Left ventricle myocardium inferior (tissue), 1 donor: ENCODE measurements around the gene CCT2. TPM values are rescaled to one million over a fixed set of nuclear protein-coding genes. Genes with fewer than 3 reads are reported as not detected.
"Not testable (repeated sequence)": the region's sequence is repeated elsewhere in the genome, so short reads cannot be mapped to it uniquely, and the experiment has no call there.

Experiments
- DNase-seq: peaks from one replicate; pipeline ENCODE4 v3.0.0-alpha.2; 2020
- H3K27ac ChIP-seq: fragments of 200-600 bp; replicated peaks from 2 replicates; pipeline ENCODE4 v1.8.0; 2021
- H3K27me3 ChIP-seq: fragments of 200-600 bp; 2 replicates; pipeline ENCODE4 v1.8.0; 2021; ENCODE audit warnings: low read depth
- H3K36me3 ChIP-seq: fragments of 200-600 bp; 2 replicates; pipeline ENCODE4 v1.8.0; 2021
- H3K4me1 ChIP-seq: fragments of 200-600 bp; 2 replicates; pipeline ENCODE4 v1.8.0; 2021
- H3K4me3 ChIP-seq: fragments of 200-600 bp; 2 replicates; pipeline ENCODE4 v1.8.0; 2021; ENCODE audit warnings: mild to moderate bottlenecking, moderate library complexity
- H3K9me3 ChIP-seq: fragments of 200-600 bp; replicated peaks from 2 replicates; pipeline ENCODE4 v1.8.0; 2021
- intact Hi-C: fragments of 100-400 bp; cut with micrococcal nuclease; formaldehyde crosslinking; loops from one replicate; pipeline ENCODE4 v1.11.0; 2022
- total RNA-seq: library from RNA; stranded (reverse); fragmentation: NEBNext Ultra II Directional; extraction: Animal tissue kit (Norgen Biotek cat#: 25700); gene quantifications from one replicate; pipeline ENCODE4 v1.2.1, GENCODE V29; 2021
- TF ChIP-seq, protein P1 (sequence below): fragments of 200-600 bp; IDR thresholded peaks from 2 replicates; pipeline ENCODE4 v1.8.0; 2021; ENCODE audit warnings: antibody characterized with exemption, mild to moderate bottlenecking, borderline replicate concordance
- donor health status: DM: no; HTN: yes; CAD: no; lungs with severe emphysema.

CCT2 gene
- total RNA-seq, 1 donor from 2014 or later: 91.7 TPM

DNA sequence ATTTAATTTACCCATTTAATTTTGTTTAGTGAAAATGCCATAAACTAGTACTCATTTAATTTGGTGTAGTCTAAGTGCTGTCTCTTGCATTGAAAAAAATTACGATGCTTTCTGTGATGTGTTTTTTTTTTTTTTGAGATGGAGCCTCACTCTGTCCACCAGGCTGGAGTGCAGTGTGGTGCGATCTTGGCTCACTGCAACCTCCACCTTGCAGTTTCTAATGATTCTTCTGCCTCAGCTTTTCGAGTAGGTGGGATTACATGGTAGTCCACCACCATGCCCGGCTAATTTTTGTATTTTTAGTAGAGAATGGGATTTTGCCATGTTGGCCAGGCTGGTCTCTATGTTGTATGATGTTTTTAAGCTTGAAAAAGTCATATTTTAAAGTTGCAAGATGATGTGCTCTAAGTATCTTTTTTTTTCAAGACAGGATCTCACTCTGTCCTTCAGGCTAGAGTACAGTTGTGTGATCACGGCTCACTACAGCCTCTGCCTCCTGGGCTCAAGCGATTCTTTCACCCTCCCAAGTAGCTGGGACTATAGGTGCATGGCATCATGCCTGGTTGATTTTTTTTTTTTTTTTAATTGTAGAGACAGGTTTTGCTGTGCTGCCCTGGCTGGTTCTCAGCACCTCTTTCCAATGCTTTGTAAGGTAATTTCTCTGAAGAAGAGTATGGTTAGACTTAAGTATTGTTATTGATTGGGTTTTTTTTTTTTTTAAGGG lies 16.9 kb downstream of the CCT2 start:
- no peak overlapping the region for H3K4me3 ChIP-seq
- peaks cover 64% of the 10 kb centered on the region for H3K36me3 ChIP-seq
- TF ChIP-seq, protein P1, sequence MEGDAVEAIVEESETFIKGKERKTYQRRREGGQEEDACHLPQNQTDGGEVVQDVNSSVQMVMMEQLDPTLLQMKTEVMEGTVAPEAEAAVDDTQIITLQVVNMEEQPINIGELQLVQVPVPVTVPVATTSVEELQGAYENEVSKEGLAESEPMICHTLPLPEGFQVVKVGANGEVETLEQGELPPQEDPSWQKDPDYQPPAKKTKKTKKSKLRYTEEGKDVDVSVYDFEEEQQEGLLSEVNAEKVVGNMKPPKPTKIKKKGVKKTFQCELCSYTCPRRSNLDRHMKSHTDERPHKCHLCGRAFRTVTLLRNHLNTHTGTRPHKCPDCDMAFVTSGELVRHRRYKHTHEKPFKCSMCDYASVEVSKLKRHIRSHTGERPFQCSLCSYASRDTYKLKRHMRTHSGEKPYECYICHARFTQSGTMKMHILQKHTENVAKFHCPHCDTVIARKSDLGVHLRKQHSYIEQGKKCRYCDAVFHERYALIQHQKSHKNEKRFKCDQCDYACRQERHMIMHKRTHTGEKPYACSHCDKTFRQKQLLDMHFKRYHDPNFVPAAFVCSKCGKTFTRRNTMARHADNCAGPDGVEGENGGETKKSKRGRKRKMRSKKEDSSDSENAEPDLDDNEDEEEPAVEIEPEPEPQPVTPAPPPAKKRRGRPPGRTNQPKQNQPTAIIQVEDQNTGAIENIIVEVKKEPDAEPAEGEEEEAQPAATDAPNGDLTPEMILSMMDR: no peak

DNA sequence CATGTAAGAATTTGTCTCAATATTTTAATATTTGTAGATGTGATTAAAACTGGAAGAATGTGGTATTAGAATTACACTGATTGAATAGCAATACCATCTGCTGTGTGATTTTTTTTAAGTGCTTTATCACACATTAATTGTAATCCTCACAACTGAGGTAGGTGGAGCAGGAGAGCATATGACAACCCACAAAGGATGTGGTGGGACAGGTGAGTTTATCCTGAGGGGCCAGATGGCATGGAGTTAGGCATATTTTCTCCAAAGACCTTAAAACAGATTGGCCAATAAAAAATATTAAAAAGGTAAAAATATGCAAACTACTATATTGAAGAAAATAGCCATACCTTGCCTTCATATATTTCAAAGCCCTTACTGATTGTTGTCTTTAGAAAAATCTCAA lies 17.7 kb downstream of the CCT2 start:
- no peak overlapping the region for H3K4me3 ChIP-seq
- H3K27me3 ChIP-seq: no peaks in the 10 kb centered on the region
- H3K9me3 ChIP-seq: no peaks in the 10 kb centered on the region
- peaks cover 56% of the 10 kb centered on the region for H3K36me3 ChIP-seq
- no peak for DNase-seq
- peaks cover 40% of the 10 kb centered on the region for H3K4me1 ChIP-seq
- no peak overlapping the region for H3K27ac ChIP-seq
- intact Hi-C loops: no loop called here
- TF ChIP-seq, protein P1: no peak

More for the DNA sequence above, 16.9 kb downstream of the CCT2 start:
- DNase-seq: no peak
- Histone ChIP-seq H3K9me3 (no peaks in the 10 kb centered on the region), H3K27ac (no peak overlapping the region), H3K4me1 (peaks cover 37% of the 10 kb centered on the region), H3K27me3 (no peaks in the 10 kb centered on the region)
- intact Hi-C loops: no loop called here

DNA sequence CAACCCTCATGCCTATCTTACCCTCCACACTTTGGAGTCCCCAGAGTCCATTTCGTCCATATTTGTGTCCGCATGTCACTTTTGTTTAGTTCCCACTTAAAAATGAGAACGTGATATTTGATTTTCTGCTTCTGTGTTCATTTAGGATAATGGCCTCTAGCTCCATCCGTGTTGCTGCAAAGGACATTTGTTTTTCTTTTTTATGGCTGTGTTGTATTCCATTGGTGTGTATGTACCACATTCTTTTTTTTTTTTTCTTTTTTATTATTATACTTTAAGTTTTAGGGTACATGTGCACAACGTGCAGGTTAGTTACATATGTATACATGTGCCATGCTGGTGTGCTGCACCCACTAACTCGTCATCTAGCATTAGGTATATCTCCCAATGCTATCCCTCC lies 18.3 kb downstream of the CCT2 start:
- DNase-seq: not testable (repeated sequence)

DNA sequence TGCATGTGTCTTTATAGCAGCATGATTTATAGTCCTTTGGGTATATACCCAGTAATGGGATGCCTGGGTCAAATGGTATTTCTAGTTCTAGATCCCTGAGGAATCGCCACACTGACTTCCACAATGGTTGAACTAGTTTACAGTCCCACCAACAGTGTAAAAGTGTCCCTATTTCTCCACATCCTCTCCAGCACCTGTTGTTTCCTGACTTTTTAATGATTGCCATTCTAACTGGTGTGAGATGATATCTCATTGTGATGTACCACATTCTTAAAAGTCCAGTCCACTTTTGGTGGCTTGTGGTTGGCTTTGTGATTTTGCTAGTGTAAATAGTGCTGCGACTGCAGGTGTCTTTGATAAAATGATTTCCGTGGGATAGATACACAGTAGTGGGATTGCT lies 19.0 kb downstream of the CCT2 start:
- H3K4me1 ChIP-seq: peaks cover 35% of the 10 kb centered on the region
- intact Hi-C loops: not testable (repeated sequence)

More for the DNA sequence above, 18.3 kb downstream of the CCT2 start:
- H3K27ac ChIP-seq, H3K4me3 ChIP-seq, H3K27me3 ChIP-seq, H3K9me3 ChIP-seq, intact Hi-C loops: not testable (repeated sequence)
- H3K36me3 ChIP-seq: peaks cover 50% of the 10 kb centered on the region
- peaks cover 35% of the 10 kb centered on the region for H3K4me1 ChIP-seq

DNA sequence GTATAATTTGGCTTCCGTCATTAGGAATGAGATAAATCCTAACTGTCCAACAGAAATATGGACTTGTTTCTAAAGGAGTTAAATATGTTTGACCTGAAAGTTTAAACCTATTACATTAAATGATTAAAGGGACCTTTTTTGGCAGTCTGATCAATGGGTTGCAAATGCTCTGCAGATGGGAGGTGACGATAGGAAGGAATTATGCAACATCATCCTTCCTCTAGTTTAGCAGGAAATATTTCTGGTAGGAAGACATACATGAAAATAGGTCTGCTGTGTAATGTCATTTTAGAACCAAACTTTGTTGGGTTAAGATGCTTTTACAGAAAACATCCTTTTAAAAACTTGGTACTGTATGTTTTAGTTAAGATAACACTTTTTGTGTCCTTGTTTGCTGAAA lies 22.9 kb downstream of the CCT2 start:
- H3K4me1 ChIP-seq: peaks cover 23% of the 10 kb centered on the region
- intact Hi-C loops: no loop called here
- H3K9me3 ChIP-seq: no peaks in the 10 kb centered on the region
- no peaks in the 10 kb centered on the region for H3K27me3 ChIP-seq
- H3K4me3 ChIP-seq: peak overlapping the region; percentile 67
- DNase-seq: no peak
- TF ChIP-seq, protein P1: no peak
- peaks cover 5% of the 10 kb centered on the region for H3K36me3 ChIP-seq
- peak overlapping the region; percentile 83 for H3K27ac ChIP-seq

More for the DNA sequence above, 19.0 kb downstream of the CCT2 start:
- H3K4me3 ChIP-seq, H3K27ac ChIP-seq, H3K9me3 ChIP-seq, H3K27me3 ChIP-seq, DNase-seq: not testable (repeated sequence)
- H3K36me3 ChIP-seq: peaks cover 42% of the 10 kb centered on the region

DNA sequence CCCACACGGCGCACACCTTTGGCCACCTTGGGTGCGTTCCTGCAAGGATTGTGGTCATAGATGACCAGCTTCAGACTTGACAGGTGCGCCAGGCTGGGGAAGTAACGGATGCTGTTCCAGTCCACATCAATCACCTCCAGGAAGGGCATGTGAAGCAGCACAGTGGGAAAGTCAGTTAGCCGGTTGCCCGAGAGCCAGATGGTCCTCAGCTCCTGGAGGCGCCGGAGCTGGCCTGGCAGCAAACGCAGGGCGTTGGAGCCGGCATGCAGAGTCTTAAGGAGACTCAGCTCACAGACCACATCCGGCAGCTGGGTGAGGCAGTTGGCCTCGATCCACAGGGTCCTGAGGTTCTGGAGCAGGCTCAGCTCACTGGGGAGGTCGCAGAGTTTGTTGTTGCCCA lies 24.9 kb downstream of the CCT2 start:
- peaks cover 23% of the 10 kb centered on the region for H3K4me1 ChIP-seq
- H3K27me3 ChIP-seq: no peaks in the 10 kb centered on the region
- no peaks in the 10 kb centered on the region for H3K36me3 ChIP-seq
- H3K27ac ChIP-seq: peak overlapping the region; percentile 83
- DNase-seq: no peak
- peak overlapping the region; percentile 67 for H3K4me3 ChIP-seq
- TF ChIP-seq, protein P1: no peak
- no peaks in the 10 kb centered on the region for H3K9me3 ChIP-seq
- intact Hi-C loops: no loop called here
